Activated CD8-positive, alpha-beta memory T cell treated with anti-CD3 and anti-CD28 coated beads, Interleukin-2, amount 50 U/mL, for 4 hours (primary cell): ENCODE results near the gene SERPINB3.
"Not testable (repeated sequence)": the region's sequence is repeated elsewhere in the genome, so short reads cannot be mapped to it uniquely, and the experiment has no call there.

Experiments
- DNase-seq: peaks from one replicate; pipeline ENCODE4 v3.0.0-alpha.2; 2020

SERPINB3 gene

DNA sequence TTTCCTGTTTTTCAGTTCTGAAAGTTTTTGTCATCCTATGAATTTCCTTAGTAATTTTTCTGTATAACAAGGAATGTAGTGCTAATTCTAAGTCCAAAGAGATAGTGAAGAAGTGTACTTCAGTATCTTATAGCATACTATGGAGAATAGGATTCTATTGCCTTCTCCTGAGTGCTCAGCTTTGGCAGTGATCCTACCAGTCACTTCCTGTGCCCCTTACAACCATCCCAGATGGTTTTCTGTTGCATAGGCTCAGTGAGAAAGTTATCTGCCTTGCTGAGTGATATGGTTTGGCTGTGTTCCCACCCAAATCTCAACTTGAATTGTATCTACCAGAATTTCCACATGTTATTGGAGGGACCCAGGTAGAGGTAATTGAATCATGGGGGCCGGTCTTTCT, 17.0 kb downstream of the SERPINB3 start:
- not testable (repeated sequence) for DNase-seq

DNA sequence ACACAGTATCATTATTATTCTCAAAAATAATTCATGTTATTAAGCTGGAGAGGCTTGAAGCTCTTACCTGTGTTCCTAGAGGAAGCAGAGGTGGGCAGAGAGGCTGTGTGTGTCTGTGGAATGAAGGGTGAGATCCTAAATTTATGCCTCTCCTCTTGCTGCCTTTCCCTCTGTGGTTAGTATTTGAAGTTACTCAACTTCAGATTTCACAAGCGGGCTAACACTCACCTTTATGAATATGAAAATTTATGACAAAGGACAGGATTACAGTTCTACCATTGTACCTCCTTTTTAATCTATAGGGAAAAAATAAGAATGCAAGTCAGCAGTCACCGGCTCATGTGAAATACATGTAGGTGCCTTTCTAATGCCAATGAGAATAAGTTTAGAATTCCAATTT, 17.6 kb downstream of the SERPINB3 start, which contains the start of gene SERPINB4:
TSS of gene SERPINB4 (minus strand) at position 115 of the 400 bp plus-strand sequence. CDS start 679 bp downstream, outside the sequence.
- not testable (repeated sequence) for DNase-seq

DNA sequence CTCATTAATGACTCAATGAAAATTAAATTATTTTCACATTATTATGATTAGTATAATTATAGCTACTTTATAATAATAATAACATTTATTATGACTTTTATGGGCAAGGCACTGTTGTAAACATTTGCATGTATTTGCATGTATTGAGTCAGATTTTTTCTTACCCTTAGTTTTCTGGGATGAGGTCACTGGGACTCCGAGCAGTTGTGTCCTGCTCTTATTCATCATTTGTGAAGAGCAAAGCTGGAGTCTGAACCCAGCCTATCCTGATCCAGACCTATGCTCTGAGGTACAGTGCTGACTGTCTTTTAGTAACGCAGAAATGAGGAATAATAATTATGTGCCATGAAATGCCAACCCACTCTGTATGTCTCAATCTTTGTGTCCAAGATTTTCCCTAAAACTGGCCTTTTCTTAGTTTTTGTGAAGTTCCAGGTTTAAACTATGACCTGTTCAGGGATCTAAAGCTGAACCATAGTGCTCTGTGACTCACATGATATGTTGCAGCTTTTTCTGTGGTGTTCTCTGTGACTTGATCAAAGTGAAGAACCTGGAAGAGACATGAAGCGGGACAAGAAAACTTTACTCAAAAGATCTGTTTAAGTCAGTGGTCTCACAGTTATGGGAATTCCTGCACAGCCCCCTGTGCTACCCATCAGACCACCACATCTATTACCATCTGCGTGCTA, 18.9 kb downstream of the SERPINB3 start:
- not testable (repeated sequence) for DNase-seq

DNA sequence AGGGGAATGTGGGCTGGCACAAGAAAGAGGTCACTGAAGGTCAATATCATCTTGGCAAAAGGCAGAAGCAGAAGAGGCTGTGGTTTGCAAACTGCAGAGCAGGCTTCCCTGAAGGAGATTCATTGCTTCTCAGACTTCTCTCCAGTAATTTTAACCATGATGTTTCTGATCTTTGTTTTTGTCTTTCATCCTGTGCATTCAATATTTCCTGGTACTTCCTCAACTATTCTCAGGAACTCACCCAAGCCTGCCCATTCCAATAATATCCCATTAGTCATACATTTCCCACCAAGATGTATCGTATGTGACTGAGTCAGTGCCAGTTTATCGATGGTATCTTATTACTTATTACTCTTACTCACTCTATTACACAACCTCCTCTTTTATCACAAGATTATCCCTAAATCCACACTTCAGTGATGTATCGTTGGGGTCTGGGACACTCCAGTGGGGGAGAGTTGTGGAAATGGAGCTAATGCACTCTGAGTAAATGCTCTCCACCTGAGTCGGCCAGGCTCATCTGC, 20.5 kb downstream of the SERPINB3 start:
- not testable (repeated sequence) for DNase-seq

DNA sequence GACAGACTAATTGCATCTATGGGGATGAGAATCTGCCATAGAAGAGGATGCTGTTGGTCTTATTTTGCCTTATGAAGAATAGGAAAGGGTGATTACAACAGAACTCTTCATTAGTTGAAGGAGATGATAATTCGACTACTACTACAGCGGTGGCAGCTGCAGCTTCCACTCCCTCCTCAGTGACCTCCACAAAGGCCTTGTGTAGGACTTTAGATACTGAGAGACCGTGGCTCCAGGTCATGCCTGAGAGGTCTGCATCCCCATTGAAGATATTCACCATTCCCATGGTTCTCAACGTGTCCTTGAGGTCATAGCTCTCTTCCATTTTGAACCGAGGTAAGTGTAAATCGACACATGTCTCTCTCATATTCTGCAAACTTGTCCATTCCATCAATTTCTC, 24.0 kb downstream of the SERPINB3 start:
- DNase-seq = no peak

DNA sequence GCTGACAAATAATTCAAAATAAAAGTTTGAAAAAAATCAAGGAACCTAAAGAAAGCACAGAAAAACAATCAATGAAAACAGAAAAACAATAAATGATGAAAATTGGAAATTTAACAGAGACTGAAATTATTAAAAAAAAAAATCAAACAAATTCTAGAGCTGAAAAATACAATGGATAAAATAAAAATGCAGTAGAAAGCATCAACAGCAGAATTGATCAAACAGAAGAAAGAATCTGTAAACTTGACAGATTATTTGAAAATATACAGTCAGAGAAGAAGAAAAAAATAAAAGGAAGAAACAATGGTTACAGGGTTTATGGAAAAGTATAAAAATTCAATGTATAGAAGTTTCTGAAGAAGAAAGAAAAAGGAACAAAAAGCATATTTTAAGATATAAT, 33.9 kb downstream of the SERPINB3 start:
- DNase-seq = no peak

DNA sequence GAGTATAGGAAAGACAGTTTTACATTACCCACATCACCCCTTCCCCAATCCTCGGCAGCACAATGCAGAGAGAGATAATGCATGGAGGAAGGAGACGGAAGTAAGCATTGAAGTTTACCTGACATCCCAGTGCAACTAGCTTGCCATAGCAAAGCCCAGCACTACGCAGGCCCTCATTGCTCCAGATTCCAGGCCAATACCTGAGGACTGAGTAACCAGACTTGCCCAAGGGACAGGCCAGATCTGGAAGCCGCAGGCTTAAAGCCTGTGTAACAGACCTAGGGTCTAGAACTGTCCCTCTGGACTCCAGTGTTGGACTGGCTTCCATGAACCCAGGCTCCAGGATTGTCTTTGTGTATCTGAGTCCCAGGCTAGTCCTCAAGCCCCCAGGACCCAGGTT, 35.3 kb downstream of the SERPINB3 start:
- no peak for DNase-seq

DNA sequence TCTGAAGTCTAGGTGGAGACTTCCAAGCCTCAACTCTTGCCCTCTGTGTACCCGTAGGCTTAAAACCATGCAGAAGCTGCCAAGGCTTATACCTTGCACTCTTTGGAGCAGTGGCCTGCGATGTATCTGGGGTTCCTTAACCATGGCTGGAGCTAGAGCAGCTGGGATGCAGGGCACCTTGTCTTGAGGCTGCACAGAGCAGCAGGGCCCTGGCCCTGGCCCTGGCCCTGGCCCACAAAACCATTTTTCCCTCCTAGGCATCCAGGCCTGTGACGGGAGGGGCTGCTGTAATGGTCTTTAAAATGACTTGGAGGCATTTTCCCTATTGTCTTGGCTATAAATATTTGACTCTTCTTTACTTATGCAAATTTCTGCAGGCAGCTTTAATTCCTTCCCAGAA, 36.8 kb downstream of the SERPINB3 start:
- DNase-seq = no peak

DNA sequence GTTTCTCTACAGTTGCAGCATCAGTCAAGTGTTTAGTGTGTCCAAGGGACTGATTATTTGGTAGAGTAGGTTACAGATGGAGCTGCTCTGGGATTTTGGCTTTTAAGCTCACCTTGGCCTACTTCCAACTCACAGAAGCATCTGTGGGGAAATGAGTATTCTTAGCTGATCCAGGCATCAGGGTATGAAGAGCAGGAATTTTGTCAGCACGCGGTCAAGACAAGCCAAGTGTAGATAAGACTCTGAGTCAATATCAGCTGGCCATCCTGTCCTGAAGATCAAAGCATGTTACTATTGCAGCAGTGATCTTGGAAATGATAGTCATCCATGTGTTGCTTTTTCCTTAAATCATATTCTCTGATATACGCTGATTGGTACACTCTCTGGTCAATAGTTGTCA, 42.0 kb downstream of the SERPINB3 start:
- no peak for DNase-seq

DNA sequence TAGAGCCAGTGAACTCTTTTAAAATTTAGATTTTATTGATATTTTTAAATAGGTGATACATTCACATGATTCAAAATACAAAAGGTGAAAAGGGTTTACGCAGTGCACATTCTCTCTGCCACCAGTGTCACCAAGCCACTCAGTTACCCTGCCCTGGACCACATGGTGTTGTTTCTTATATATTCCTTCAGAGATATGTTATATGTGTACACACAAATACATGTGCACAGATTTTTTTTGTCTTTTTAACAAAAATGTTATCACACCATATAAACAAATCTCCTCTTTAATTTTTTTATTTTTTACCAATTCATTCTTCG, 43.8 kb downstream of the SERPINB3 start:
- no peak for DNase-seq

DNA sequence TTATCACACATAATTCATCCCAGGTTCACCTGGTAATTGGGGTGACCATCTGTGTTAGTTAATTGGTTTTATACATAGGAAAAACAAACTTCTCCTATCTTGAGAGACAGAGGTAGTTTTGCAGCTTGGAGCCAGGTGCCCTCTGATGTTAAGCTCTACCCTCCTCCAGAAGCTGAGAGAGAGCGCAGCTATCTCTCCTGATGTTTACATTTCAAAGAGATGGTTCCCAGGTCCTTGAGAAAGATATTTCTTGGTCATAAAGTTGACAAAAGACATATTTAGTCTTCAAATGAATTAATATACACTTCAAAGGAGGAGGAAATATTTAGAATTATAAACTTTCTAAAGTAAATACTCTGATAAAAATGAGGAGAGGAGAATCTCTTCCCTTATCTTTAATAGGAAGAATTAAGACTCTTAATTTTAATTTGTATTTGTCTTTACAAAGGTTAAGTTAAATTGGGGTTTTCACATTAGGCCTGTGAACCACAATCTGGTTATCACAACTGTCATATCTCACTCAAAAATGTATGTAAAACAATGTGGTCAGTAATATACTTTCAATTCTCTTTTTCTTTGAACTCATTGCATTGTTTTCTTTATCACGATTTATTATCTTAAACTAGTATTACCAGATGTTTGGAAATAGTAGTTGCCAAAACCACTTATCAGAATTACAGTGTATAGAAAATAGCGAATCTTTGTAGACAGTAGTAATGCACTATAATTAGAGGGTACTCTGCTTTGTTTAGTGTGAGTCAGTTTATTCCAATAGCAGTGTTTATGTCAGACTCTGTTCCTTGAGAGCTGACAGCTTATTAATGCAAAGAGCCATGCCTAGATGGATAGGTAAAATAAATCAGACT, 44.4 kb downstream of the SERPINB3 start:
- no peak for DNase-seq

DNA sequence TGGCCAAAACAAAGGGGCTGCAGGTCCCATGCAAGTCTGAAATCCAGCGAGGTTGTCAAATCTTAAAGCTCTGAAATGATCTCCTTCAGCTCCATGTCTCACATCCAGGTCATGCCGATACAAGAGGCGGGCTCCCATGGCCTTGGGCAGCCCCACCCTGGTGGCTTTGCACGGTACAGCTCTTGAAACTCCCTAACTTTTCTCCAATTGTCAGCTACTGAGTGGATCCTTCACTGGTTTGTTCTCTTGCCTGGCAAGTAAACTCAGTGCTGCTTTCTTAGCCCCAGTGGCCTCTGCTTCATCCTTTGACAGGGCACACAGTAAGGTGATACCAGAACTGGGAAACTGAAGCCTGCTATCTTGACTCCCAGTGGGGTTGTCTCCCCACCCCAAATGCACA, 48.3 kb downstream of the SERPINB3 start:
- DNase-seq = no peak

DNA sequence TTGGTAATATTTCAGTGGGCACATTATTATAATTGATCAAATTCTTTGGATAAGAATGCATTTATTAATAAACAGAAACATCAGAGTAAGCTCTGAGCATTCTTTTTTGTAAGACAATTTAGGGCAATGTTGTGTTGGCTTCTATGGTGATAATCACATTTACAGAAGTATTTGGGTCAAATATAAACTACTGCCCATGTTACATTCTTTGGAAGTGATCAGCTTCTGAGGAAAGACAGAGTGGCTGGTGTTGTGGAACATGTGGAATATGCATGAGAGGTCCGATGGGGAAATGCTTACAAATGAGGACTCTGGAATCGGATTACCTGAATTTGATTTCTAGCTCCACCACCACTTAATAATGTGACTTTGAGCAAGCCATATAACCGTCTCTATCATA, 55.2 kb downstream of the SERPINB3 start:
- DNase-seq = no peak
